H1 (cell line): ENCODE data around the gene GBP6. TPM values are rescaled to one million over a fixed set of nuclear protein-coding genes. Genes with fewer than 3 reads are reported as not detected.

Source experiments
- CTCF ChIA-PET: fragments of 300-600 bp; sonication (Branson Sonifier 250); formaldehyde crosslinking; loops from one replicate; lab custom pipeline; 2021; ENCODE audit not compliant: partially characterized antibody; lab: Charles Lee
- POLR2A ChIA-PET: fragments of 300-600 bp; sonication (Branson Sonifier 250); formaldehyde crosslinking; loops from one replicate; lab custom pipeline; 2021; ENCODE audit warnings: inconsistent platforms; ENCODE audit not compliant: partially characterized antibody; lab: Charles Lee
- DNase-seq, 2 experiments: peaks; one replicate each; pipeline versions ENCODE4 v3.0.0 to v3.0.0-alpha.2; 2010 to 2022; ENCODE audit warnings: low spot score in 2 of 2, low read depth in 1 of 2, mixed read lengths in 1 of 2
- FAIRE-seq: peaks from 2 replicates; lab custom pipeline; 2011; peaks lifted over from hg19 to GRCh38; lab: Jason Lieb, UNC
- H2AFZ ChIP-seq: 2 replicates; pipeline ENCODE4 v1.8.1; 2012; ENCODE audit warnings: low read length, inconsistent platforms
- H2AK5ac ChIP-seq: 2 replicates; pipeline ENCODE4 v1.6.1; 2013; ENCODE audit warnings: low read depth, low read length
- H2BK120ac ChIP-seq: replicated peaks from 2 replicates; pipeline ENCODE3; 2013; ENCODE audit warnings: low read depth, low read length, inconsistent platforms
- H2BK12ac ChIP-seq: 2 replicates; pipeline ENCODE4 v1.6.1; 2013; ENCODE audit warnings: low read depth, low read length
- H2BK15ac ChIP-seq: 2 replicates; pipeline ENCODE4 v1.6.1; 2013; ENCODE audit warnings: low read length
- H2BK20ac ChIP-seq: 2 replicates; pipeline ENCODE4 v1.6.1; 2013; ENCODE audit warnings: low read length
- H2BK5ac ChIP-seq: 2 replicates; pipeline ENCODE4 v1.6.1; 2013; ENCODE audit warnings: low read depth, low read length
- H3K14ac ChIP-seq: 2 replicates; pipeline ENCODE4 v1.6.1; 2013; ENCODE audit warnings: inconsistent platforms; ENCODE audit not compliant: insufficient read length
- H3K18ac ChIP-seq: 2 replicates; pipeline ENCODE4 v1.6.1; 2013; ENCODE audit warnings: low read length; ENCODE audit errors: extremely low read depth
- H3K23ac ChIP-seq: 2 replicates; pipeline ENCODE4 v1.6.1; 2013; ENCODE audit warnings: inconsistent platforms; ENCODE audit not compliant: insufficient read length
- H3K23me2 ChIP-seq: 2 replicates; pipeline ENCODE4 v1.6.1; 2013; ENCODE audit warnings: low read depth, low read length
- H3K27ac ChIP-seq: 2 replicates; pipeline ENCODE4 v1.6.1; 2011; ENCODE audit warnings: low read depth, low read length, inconsistent platforms
- H3K27me3 ChIP-seq, 4 experiments: replicated peaks in 1 of 4; 1 replicate in 1 of 4; 2 replicates in 3 of 4; pipeline versions ENCODE4 v1.6.1 to v1.8.1; 2011 to 2013; ENCODE audit warnings: low read length in 3 of 4, mild to moderate bottlenecking in 3 of 4, inconsistent platforms in 2 of 4, mixed read lengths in 2 of 4, moderate library complexity in 1 of 4; ENCODE audit not compliant: control insufficient read depth in 3 of 4, insufficient read depth in 3 of 4; ENCODE audit errors: extremely low read depth in 1 of 4
- H3K36me3 ChIP-seq, 4 experiments: 2 replicates each; pipeline versions ENCODE4 v1.6.1 to v1.8.1; 2011 to 2013; ENCODE audit warnings: mild to moderate bottlenecking in 4 of 4, low read length in 3 of 4, moderate library complexity in 2 of 4, control low read depth in 1 of 4, inconsistent platforms in 1 of 4; ENCODE audit not compliant: insufficient read depth in 4 of 4, control insufficient read depth in 2 of 4
- H3K4ac ChIP-seq: replicated peaks from 2 replicates; pipeline ENCODE3; 2013; ENCODE audit warnings: low read length, low read depth, mixed read lengths, inconsistent platforms; ENCODE audit not compliant: insufficient read length
- H3K4me1 ChIP-seq, 4 experiments: replicated peaks in 1 of 4; 1 replicate in 1 of 4; 2 replicates in 3 of 4; pipeline versions ENCODE4 v1.6.1 to v1.8.1; 2011 to 2013; ENCODE audit warnings: low read length in 3 of 4, inconsistent platforms in 2 of 4, mixed read lengths in 1 of 4; ENCODE audit not compliant: insufficient read depth in 4 of 4, control insufficient read depth in 3 of 4
- H3K4me2 ChIP-seq, 2 experiments: 2 replicates each; pipeline versions ENCODE4 v1.6.1 to v1.8.1; 2011 to 2013; ENCODE audit warnings: low read depth in 2 of 2, low read length in 2 of 2, control low read depth in 1 of 2, inconsistent platforms in 1 of 2, mild to moderate bottlenecking in 1 of 2; ENCODE audit not compliant: insufficient read depth in 1 of 2
- H3K4me3 ChIP-seq, 4 experiments: fragments of 200-600, 300-600 bp in 1 of 4; sonication (generic), shearing (Covaris generic), sonication (Bioruptor Twin) in 1 of 4; 2 replicates each; pipeline versions ENCODE4 v1.5.1 to v1.8.1; 2011 to 2016; ENCODE audit warnings: low read length in 4 of 4, low read depth in 3 of 4, control low read depth in 2 of 4, inconsistent platforms in 2 of 4, mild to moderate bottlenecking in 2 of 4, mixed read lengths in 1 of 4, moderate library complexity in 1 of 4; ENCODE audit not compliant: insufficient read depth in 2 of 4; ENCODE audit errors: extremely low read depth in 1 of 4
- H3K56ac ChIP-seq: replicated peaks from 2 replicates; pipeline ENCODE3; 2013; ENCODE audit warnings: low read depth, mild to moderate bottlenecking, mixed read lengths, low read length, inconsistent platforms; ENCODE audit not compliant: insufficient read length
- H3K79me1 ChIP-seq: 2 replicates; pipeline ENCODE4 v1.6.1; 2013; ENCODE audit warnings: low read depth, low read length, control low read depth
- H3K79me2 ChIP-seq, 2 experiments: 2 replicates each; pipeline versions ENCODE4 v1.6.1 to v1.8.1; 2012 to 2013; ENCODE audit warnings: low read length in 2 of 2, mild to moderate bottlenecking in 2 of 2, inconsistent platforms in 1 of 2; ENCODE audit not compliant: insufficient read depth in 2 of 2, control insufficient read depth in 1 of 2
- H3K9ac ChIP-seq, 4 experiments: replicated peaks in 1 of 4; 1 replicate in 1 of 4; 2 replicates in 3 of 4; pipeline versions ENCODE4 v1.6.1 to v1.8.1; 2011 to 2013; ENCODE audit warnings: low read depth in 3 of 4, low read length in 3 of 4, control low read depth in 2 of 4, mild to moderate bottlenecking in 2 of 4, moderate library complexity in 2 of 4, inconsistent platforms in 1 of 4; ENCODE audit errors: extremely low read depth in 1 of 4
- H3K9me3 ChIP-seq, 2 experiments: 2 replicates each; pipeline versions ENCODE4 v1.6.1 to v1.8.1; 2012 to 2013; ENCODE audit warnings: mild to moderate bottlenecking in 2 of 2, moderate library complexity in 2 of 2, control low read depth in 1 of 2, inconsistent platforms in 1 of 2, low read depth in 1 of 2, low read length in 1 of 2, mixed read lengths in 1 of 2; ENCODE audit not compliant: insufficient read depth in 2 of 2
- H4K20me1 ChIP-seq, 2 experiments: replicated peaks in 1 of 2; 2 replicates each; pipeline versions ENCODE3 to v1.8.1; 2011 to 2013; ENCODE audit warnings: inconsistent platforms in 2 of 2, low read length in 2 of 2, mild to moderate bottlenecking in 1 of 2; ENCODE audit not compliant: insufficient read depth in 2 of 2, control insufficient read depth in 1 of 2
- H4K5ac ChIP-seq: 2 replicates; pipeline ENCODE4 v1.6.1; 2013; ENCODE audit warnings: low read length, low read depth, mixed read lengths, inconsistent platforms; ENCODE audit not compliant: insufficient read length
- H4K8ac ChIP-seq: 2 replicates; pipeline ENCODE4 v1.8.0; 2013; ENCODE audit warnings: mild to moderate bottlenecking, moderate library complexity, low read length, inconsistent platforms; ENCODE audit not compliant: insufficient read depth; ENCODE audit errors: extremely low read depth
- H4K91ac ChIP-seq: replicated peaks from 2 replicates; pipeline ENCODE3; 2013; ENCODE audit warnings: low read length, mixed read lengths, inconsistent platforms; ENCODE audit not compliant: insufficient read length
- ASH2L ChIP-seq: fragments of 200-600, 300-600 bp; sonication (generic); IDR thresholded peaks from one replicate; pipeline ENCODE4 v1.7.1; 2017; ENCODE audit warnings: low read length
- CBX5 ChIP-seq: fragments of 300-800, 300-1000 bp; sonication (generic); IDR thresholded peaks from 2 replicates; pipeline ENCODE4 v1.7.1; 2016; ENCODE audit warnings: antibody characterized with exemption, low read length, low read depth
- CTBP2 ChIP-seq: IDR thresholded peaks from 2 replicates; pipeline ENCODE4 v1.7.0; 2011; ENCODE audit warnings: borderline replicate concordance, mild to moderate bottlenecking, moderate library complexity, mixed read lengths, low read length; ENCODE audit not compliant: insufficient read depth, insufficient read length
- MAFK ChIP-seq: IDR thresholded peaks from 2 replicates; pipeline ENCODE4 v1.6.1; 2012; ENCODE audit warnings: low read depth, mild to moderate bottlenecking, improper control_type of control experiment, low read length
- POLR2AphosphoS5 ChIP-seq: IDR thresholded peaks from 2 replicates; pipeline ENCODE4 v1.6.1; 2011; ENCODE audit warnings: low read depth, low read length
- WGBS, 2 experiments: shearing (Covaris generic) in 1 of 2; methylation state at CpG; one replicate each; pipeline versions ENCODE4 v1.1.6 to v1.1.7; 2013 to 2015; ENCODE audit warnings: low lambda C conversion rate in 2 of 2, mixed read lengths in 2 of 2, inconsistent platforms in 1 of 2, low coverage in 1 of 2, missing lambda C conversion rate in 1 of 2; ENCODE audit not compliant: insufficient replicate concordance in 2 of 2, insufficient coverage in 1 of 2, insufficient read length in 1 of 2; ENCODE audit errors: extremely low coverage in 1 of 2, missing lambda C conversion rate in 1 of 2; 5-methylcytosine and 5-hydroxymethylcytosine counted together
- polyA plus RNA-seq, 7 experiments: library from polyadenylated mRNA; depleted of rRNA in 3 of 7; stranded (reverse) in 5 of 7; unstranded in 2 of 7; fragments of >200 nt in 5 of 7; fragments of 200-250 nt in 2 of 7; gene quantifications; 1 replicate in 5 of 7; 2 replicates in 1 of 7; 4 replicates in 1 of 7; pipeline versions ENCODE4 v1.2.1 to v1.2.3, GENCODE V29; 2011 to 2013; ENCODE audit warnings: missing spikeins in 2 of 7, mixed read lengths in 2 of 7
- total RNA-seq: library from RNA; stranded (reverse); fragmentation: NEBNext Ultra II Directional; extraction: Animal tissue kit (Norgen Biotek cat#: 25700); gene quantifications from 2 replicates; pipeline ENCODE4 v1.2.1, GENCODE V29; 2021

GBP6 gene
- total and polyA plus RNA-seq, 2 of the 8 experiments (the other 6 are each of a cell fraction or from before 2014, with no cell fraction given), result not detected

DNA sequence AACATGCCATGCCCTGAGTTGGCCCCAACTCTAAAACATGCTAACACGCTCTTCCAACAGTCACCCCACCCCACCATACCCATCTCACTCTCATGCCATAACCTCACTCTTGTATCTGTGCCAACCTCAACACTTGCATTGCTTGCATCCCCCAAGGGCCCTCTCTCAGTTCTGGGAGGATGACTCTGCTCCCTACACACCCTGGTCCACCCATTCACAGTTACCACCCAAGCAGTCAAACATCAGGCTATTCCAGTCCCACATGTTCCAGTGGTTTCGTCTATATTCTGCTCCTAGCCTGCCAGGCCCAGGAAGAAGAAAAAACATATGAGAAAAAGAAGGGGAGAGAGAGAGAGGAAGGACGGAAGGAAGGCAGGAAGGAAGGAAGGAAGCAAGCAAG, 31.0 kb downstream of the GBP6 start:
- CTCF ChIA-PET, result interaction anchor here (0.5 to 1.0 kb wide), 2 partner anchors 10 to 1160 kb away, joined by 3 to 6 read pairs; no protein-coding TSS in a partner anchor
- H2BK5ac ChIP-seq, result no peak overlapping the region
- H4K5ac ChIP-seq, result no peak overlapping the region

More for the DNA sequence above, 31.0 kb downstream of the GBP6 start:
- DNase-seq, result no peak
- Histone ChIP-seq H3K9me3 (no peaks in the 10 kb centered on the region; a peak in 1 of 4 replicates), H3K36me3 (no peaks in the 10 kb centered on the region), H3K9ac (no peak overlapping the region), H4K8ac (no peak overlapping the region; the same call in 1 of the 2 replicates), H2BK20ac (no peak overlapping the region), H2BK12ac (no peak overlapping the region), H3K27me3 (no peaks in the 10 kb centered on the region), H3K4me3 (no peak overlapping the region), H3K4me1 (no peaks in the 10 kb centered on the region), H4K20me1 (no peaks in the 10 kb centered on the region), H3K23me2 (no peaks in the 10 kb centered on the region), H3K27ac (no peak overlapping the region), H3K4me2 (no peak overlapping the region), H2BK120ac (no peak overlapping the region), H2AK5ac (no peak overlapping the region), H3K56ac (no peak overlapping the region), H2AFZ (no peak overlapping the region), H4K91ac (no peak overlapping the region), H3K79me2 (no peaks in the 10 kb centered on the region), H3K4ac (no peak overlapping the region), H3K18ac (no peak overlapping the region), H3K79me1 (no peaks in the 10 kb centered on the region), H2BK15ac (no peak overlapping the region), H3K14ac (no peak overlapping the region), H3K23ac (no peak overlapping the region)
- no peak for FAIRE-seq
- 73% methylated on average over 3 of the region's 3 CpGs; no CpG with 5 or more reads in 1 of the 2 experiments for WGBS, 2 experiments
- no peak for TF ChIP-seq POLR2AphosphoS5
- no peak for TF ChIP-seq CTBP2
- no peak for TF ChIP-seq MAFK
- TF ChIP-seq ASH2L, result no peak
- no peak for TF ChIP-seq CBX5
- POLR2A ChIA-PET, result no interaction called here
